Measurements from ENCODE around the gene CBR1. TPM values are rescaled to one million over a fixed set of nuclear protein-coding genes. Genes with fewer than 3 reads are reported as not detected.

Gene CBR1
- total and polyA plus RNA-seq, 2 of the 13 experiments (the other 11 are each of a cell fraction or from before 2014, with no cell fraction given): 33.7 to 38.7 TPM

DNA sequence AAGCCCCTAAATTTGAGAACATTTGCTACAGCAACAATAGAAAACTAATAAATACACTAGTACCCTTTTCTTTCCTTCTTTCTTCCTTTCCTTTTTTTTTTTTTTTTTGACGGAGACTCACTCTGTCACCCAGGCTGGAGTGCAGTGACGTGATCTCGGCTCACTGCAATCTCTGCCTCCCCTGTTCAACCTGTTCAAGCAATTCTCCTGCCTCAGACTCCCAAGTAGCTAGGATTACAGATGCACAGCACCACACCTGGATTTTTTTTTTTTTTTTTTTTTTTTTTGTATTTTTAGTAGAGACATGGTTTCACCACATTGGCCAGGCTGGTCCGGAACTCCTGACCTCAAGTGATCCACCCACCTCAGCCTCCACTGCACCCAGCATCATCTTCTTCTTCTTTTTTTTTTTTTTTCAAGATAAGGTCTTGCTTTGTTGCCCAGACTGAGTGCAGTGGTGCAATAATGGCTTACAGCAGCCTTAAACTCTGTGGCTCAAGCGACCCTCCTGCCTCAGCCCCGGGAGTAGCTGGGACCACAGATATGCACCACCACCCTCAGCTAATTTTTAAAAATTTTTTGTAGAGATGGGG is 45.4 kb downstream of the CBR1 start (continued):
- TF ChIP-seq, protein P1, sequence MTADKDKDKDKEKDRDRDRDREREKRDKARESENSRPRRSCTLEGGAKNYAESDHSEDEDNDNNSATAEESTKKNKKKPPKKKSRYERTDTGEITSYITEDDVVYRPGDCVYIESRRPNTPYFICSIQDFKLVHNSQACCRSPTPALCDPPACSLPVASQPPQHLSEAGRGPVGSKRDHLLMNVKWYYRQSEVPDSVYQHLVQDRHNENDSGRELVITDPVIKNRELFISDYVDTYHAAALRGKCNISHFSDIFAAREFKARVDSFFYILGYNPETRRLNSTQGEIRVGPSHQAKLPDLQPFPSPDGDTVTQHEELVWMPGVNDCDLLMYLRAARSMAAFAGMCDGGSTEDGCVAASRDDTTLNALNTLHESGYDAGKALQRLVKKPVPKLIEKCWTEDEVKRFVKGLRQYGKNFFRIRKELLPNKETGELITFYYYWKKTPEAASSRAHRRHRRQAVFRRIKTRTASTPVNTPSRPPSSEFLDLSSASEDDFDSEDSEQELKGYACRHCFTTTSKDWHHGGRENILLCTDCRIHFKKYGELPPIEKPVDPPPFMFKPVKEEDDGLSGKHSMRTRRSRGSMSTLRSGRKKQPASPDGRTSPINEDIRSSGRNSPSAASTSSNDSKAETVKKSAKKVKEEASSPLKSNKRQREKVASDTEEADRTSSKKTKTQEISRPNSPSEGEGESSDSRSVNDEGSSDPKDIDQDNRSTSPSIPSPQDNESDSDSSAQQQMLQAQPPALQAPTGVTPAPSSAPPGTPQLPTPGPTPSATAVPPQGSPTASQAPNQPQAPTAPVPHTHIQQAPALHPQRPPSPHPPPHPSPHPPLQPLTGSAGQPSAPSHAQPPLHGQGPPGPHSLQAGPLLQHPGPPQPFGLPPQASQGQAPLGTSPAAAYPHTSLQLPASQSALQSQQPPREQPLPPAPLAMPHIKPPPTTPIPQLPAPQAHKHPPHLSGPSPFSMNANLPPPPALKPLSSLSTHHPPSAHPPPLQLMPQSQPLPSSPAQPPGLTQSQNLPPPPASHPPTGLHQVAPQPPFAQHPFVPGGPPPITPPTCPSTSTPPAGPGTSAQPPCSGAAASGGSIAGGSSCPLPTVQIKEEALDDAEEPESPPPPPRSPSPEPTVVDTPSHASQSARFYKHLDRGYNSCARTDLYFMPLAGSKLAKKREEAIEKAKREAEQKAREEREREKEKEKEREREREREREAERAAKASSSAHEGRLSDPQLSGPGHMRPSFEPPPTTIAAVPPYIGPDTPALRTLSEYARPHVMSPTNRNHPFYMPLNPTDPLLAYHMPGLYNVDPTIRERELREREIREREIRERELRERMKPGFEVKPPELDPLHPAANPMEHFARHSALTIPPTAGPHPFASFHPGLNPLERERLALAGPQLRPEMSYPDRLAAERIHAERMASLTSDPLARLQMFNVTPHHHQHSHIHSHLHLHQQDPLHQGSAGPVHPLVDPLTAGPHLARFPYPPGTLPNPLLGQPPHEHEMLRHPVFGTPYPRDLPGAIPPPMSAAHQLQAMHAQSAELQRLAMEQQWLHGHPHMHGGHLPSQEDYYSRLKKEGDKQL (CRISPR knock-in tag; IDR thresholded peaks at IDR 0.05; ENCODE audit: low read depth): no peak

DNA sequence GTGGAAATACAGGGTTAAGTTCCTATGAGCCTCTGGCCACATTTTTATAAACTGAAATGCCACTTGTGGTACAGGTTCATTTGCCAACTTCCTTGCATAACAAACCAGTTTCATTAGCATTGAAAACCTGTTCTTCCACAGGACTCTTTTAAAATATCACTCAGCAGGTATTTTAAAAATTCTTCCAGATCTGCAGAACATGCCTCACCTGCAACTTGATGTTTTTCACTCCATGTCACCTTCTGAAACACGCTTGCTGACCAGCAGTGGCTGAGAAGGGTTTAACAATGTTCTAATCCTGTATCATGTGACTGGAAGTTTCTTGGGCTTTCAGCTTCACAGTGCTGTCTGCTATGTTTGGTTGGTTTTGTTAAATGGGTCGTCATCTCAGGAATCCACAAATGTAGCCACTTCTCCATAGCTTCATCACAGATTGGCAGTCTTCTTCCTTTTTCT is 47.5 kb downstream of the CBR1 start:
- BruUV-seq (replicated peaks): no TSS peak
- Histone ChIP-seq H3K27ac (ENCODE audit: extremely low read length, insufficient read depth, low read length) (no peak overlapping the region), H2AFZ (ENCODE audit: low read length) (no peak overlapping the region), H3K9me3 (ENCODE audit: low read length) (no peaks in the 10 kb centered on the region), H4K20me1 (ENCODE audit: insufficient read depth, low read length) (no peaks in the 10 kb centered on the region), H3K27me3 (ENCODE audit: control insufficient read depth in 1 of 2, insufficient read depth in 2 of 2, low read length in 2 of 2) (no peaks in the 10 kb centered on the region; a peak in 1 of 5 replicates), H3K4me2 (ENCODE audit: low read depth, low read length) (no peak overlapping the region), H3K79me2 (ENCODE audit: insufficient read depth, low read length) (no peaks in the 10 kb centered on the region), H3K36me3 (replicated peaks in 1 of 2; ENCODE audit: control insufficient read depth in 1 of 2, insufficient read depth in 2 of 2, low read length in 2 of 2) (no peaks in the 10 kb centered on the region), H3K9ac (ENCODE audit: insufficient read depth, low read depth, low read length) (no peak overlapping the region), H3K4me3 (replicated peaks in 1 of 3; ENCODE audit: insufficient read depth in 1 of 3, low read depth in 2 of 3, low read length in 3 of 3) (no peak overlapping the region), H3K4me1 (ENCODE audit: insufficient read depth, low read length) (peaks cover 13% of the 10 kb centered on the region)
- 41% methylated on average over 2 of the region's 2 CpGs for whole genome bisulfite sequencing (ENCODE audit: low lambda C conversion rate)
- DNase-seq (ENCODE audit: low spot score) (no peak), ATAC-seq (no peak), FAIRE-seq (no peak)
- intact Hi-C loops (cut with micrococcal nuclease; ENCODE audit: unreplicated experiment) (no loop called here), in situ Hi-C loops (cut with HindIII; ENCODE audit: extremely low pct_ligation_motif_present, low pct_unique_long_range_greater_than_20kb) (no loop called here)
- POLR2A ChIA-PET: no interaction called here
- CTCF ChIA-PET (ENCODE audit: low intra/inter-chr PET ratio, low total read pairs): no interaction called here
- TF ChIP-seq MIER3 (CRISPR knock-in tag; IDR thresholded peaks at IDR 0.05; ENCODE audit: borderline replicate concordance): no peak
- TF ChIP-seq ZMAT3 (CRISPR knock-in tag; conservative IDR thresholded peaks at IDR 0.05): no peak
- TF ChIP-seq ZNF33B (CRISPR knock-in tag; IDR thresholded peaks at IDR 0.05): no peak
- TF ChIP-seq RAD51 (IDR thresholded peaks at IDR 0.05; ENCODE audit: borderline replicate concordance): peak; percentile 58; the same call in 1 of the 2 replicates
- TF ChIP-seq, protein P2, sequence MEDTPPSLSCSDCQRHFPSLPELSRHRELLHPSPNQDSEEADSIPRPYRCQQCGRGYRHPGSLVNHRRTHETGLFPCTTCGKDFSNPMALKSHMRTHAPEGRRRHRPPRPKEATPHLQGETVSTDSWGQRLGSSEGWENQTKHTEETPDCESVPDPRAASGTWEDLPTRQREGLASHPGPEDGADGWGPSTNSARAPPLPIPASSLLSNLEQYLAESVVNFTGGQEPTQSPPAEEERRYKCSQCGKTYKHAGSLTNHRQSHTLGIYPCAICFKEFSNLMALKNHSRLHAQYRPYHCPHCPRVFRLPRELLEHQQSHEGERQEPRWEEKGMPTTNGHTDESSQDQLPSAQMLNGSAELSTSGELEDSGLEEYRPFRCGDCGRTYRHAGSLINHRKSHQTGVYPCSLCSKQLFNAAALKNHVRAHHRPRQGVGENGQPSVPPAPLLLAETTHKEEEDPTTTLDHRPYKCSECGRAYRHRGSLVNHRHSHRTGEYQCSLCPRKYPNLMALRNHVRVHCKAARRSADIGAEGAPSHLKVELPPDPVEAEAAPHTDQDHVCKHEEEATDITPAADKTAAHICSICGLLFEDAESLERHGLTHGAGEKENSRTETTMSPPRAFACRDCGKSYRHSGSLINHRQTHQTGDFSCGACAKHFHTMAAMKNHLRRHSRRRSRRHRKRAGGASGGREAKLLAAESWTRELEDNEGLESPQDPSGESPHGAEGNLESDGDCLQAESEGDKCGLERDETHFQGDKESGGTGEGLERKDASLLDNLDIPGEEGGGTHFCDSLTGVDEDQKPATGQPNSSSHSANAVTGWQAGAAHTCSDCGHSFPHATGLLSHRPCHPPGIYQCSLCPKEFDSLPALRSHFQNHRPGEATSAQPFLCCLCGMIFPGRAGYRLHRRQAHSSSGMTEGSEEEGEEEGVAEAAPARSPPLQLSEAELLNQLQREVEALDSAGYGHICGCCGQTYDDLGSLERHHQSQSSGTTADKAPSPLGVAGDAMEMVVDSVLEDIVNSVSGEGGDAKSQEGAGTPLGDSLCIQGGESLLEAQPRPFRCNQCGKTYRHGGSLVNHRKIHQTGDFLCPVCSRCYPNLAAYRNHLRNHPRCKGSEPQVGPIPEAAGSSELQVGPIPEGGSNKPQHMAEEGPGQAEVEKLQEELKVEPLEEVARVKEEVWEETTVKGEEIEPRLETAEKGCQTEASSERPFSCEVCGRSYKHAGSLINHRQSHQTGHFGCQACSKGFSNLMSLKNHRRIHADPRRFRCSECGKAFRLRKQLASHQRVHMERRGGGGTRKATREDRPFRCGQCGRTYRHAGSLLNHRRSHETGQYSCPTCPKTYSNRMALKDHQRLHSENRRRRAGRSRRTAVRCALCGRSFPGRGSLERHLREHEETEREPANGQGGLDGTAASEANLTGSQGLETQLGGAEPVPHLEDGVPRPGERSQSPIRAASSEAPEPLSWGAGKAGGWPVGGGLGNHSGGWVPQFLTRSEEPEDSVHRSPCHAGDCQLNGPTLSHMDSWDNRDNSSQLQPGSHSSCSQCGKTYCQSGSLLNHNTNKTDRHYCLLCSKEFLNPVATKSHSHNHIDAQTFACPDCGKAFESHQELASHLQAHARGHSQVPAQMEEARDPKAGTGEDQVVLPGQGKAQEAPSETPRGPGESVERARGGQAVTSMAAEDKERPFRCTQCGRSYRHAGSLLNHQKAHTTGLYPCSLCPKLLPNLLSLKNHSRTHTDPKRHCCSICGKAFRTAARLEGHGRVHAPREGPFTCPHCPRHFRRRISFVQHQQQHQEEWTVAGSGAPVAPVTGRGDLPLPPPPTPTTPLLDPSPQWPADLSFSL (CRISPR knock-in tag; IDR thresholded peaks at IDR 0.05): no peak
- no peak for TF ChIP-seq ZNF382 (CRISPR knock-in tag; IDR thresholded peaks at IDR 0.05; ENCODE audit: borderline replicate concordance)
